Activated naive CD8-positive, alpha-beta T cell treated with anti-CD3 and anti-CD28 coated beads, Interleukin-2, amount 50 U/mL, for 16 hours (primary cell): Measurements from ENCODE around the gene TREML4.
"Not testable (repeated sequence)": the region's sequence is repeated elsewhere in the genome, so short reads cannot be mapped to it uniquely, and the experiment has no call there.

Source experiments
- DNase-seq: peaks from one replicate; pipeline ENCODE4 v3.0.0-alpha.2; 2020; ENCODE audit warnings: low read depth, low spot score

TREML4 gene

GRCh38 chr6:41204156-41204555 is 24.0 kb upstream of the TREML4 start:
- DNase-seq = no peak

- DNase-seq = no peak
Observed at GRCh38 chr6:41208439-41209106, 19.6 kb upstream of the TREML4 start.

- DNase-seq = no peak
Observed at GRCh38 chr6:41209547-41210320, 18.4 kb upstream of the TREML4 start.

- no peak for DNase-seq
Observed at GRCh38 chr6:41214559-41215238, 13.4 kb upstream of the TREML4 start.

GRCh38 chr6:41215777-41216176 is 12.4 kb upstream of the TREML4 start:
- no peak for DNase-seq

- no peak for DNase-seq
Observed at GRCh38 chr6:41216616-41217015, 11.5 kb upstream of the TREML4 start.

GRCh38 chr6:41222045-41222444 is 6.1 kb upstream of the TREML4 start:
- no peak for DNase-seq

- no peak for DNase-seq
Observed at GRCh38 chr6:41222513-41222912, 5.6 kb upstream of the TREML4 start.

- no peak for DNase-seq
Observed at GRCh38 chr6:41224800-41225199, 3.3 kb upstream of the TREML4 start.

- DNase-seq = no peak
Observed at GRCh38 chr6:41226752-41227151, 1.4 kb upstream of the TREML4 start.

- no peak for DNase-seq
Observed at GRCh38 chr6:41228616-41229015, 467 bp downstream of the TREML4 start.

GRCh38 chr6:41229721-41230120 is 1.6 kb downstream of the TREML4 start:
- DNase-seq = no peak

- DNase-seq = no peak
Observed at GRCh38 chr6:41231246-41231645, 3.1 kb downstream of the TREML4 start.

GRCh38 chr6:41232667-41233066 is 4.5 kb downstream of the TREML4 start:
- no peak for DNase-seq

- no peak for DNase-seq
Observed at GRCh38 chr6:41236276-41236675, 8.1 kb downstream of the TREML4 start.

- DNase-seq = no peak
Observed at GRCh38 chr6:41237128-41237527, 9.0 kb downstream of the TREML4 start.

GRCh38 chr6:41239467-41240159 is 11.5 kb downstream of the TREML4 start:
- DNase-seq = no peak

GRCh38 chr6:41246529-41246928 is 18.4 kb downstream of the TREML4 start:
- not testable (repeated sequence) for DNase-seq

GRCh38 chr6:41247288-41247865 is 19.2 kb downstream of the TREML4 start:
- DNase-seq = no peak

GRCh38 chr6:41247882-41248705 is 19.9 kb downstream of the TREML4 start:
- no peak for DNase-seq
